ENCODE measurements around the gene PTH1R.

Gene PTH1R

GRCh38 chr3:46950177-46950576, 72.7 kb downstream of the PTH1R start:
- H3K4me3 ChIP-seq (ENCODE audit: low read depth, low read length): no peak overlapping the region
- TF ChIP-seq CTCF (IDR thresholded peaks at IDR 0.05; ENCODE audit: control insufficient read depth, extremely low read depth, insufficient read depth): no peak
- DNase-seq (ENCODE audit: low read depth): no peak

DNA sequence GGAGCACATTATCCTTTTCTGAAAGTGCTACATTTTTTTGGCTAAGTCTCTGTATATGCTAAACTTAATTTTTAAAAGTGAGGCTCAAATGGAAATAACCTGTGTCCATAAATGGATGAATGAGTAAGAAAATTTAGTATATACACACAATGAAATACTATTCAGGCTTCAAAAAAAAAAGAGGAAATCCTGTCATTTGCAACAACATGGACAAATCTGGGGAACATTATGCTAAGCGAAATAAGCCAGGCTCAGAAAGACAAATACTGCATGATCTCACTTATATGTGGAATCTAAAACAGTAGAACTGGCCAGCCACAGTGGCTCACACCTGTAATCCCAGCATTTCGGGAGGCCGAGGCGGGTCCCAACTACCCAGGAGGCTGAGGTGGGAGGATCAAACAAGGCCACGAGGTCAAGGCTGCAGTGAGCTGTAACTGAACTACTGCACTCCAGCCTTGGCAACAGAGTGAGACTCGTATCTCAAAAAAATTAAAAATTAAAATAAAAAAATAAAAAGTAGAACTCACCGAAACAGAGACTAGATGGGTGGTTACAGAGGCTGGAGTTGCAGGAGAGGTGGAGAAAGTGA, 73.2 kb downstream of the PTH1R start:
- no peak for DNase-seq (ENCODE audit: low read depth)
- H3K4me3 ChIP-seq (ENCODE audit: low read depth, low read length): no peak overlapping the region
- TF ChIP-seq CTCF (IDR thresholded peaks at IDR 0.05; ENCODE audit: control insufficient read depth, extremely low read depth, insufficient read depth): no peak

DNA sequence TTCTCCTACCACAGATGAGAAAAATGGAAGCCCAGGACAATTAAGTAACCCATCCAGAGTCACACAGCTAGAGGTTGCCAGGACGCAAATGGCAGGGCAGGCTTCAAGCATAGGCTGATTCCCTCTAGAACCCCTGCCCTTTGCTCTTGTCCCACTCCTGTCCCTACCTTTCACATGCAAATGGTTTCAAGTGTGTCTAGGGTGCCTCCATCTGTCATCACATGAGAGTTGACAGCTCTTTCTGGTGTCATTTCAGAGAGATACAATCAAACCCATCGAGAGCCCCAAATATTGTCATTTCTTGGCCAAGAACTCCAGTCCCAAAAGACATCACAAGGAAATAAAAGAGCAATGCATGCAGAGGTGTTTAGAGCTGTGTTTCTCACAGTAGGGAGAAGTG, 75.3 kb downstream of the PTH1R start:
- DNase-seq (ENCODE audit: low read depth): no peak
- TF ChIP-seq CTCF (IDR thresholded peaks at IDR 0.05; ENCODE audit: control insufficient read depth, extremely low read depth, insufficient read depth): no peak
- no peak overlapping the region for H3K4me3 ChIP-seq (ENCODE audit: low read depth, low read length)
